ENCODE data around the gene GNB1L. TPM values are rescaled to one million over a fixed set of nuclear protein-coding genes. Genes with fewer than 3 reads are reported as not detected.

GNB1L gene
- total RNA-seq, 1 donor, result 4.0 TPM

- Histone ChIP-seq H3K4me1 (ENCODE audit: insufficient read depth, low read length) (no peaks in the 10 kb centered on the region), H3K27me3 (ENCODE audit: insufficient read depth, low read length) (peaks cover 62% of the 10 kb centered on the region), H3K4me2 (ENCODE audit: insufficient read depth, low read length) (no peak overlapping the region), H3K9me3 (ENCODE audit: low read depth, low read length) (no peaks in the 10 kb centered on the region), H3K4me3 (ENCODE audit: insufficient read depth, low read length) (no peak overlapping the region), H3K27ac (ENCODE audit: low read depth, low read length) (no peak overlapping the region), H3K36me3 (ENCODE audit: insufficient read depth, low read length) (no peaks in the 10 kb centered on the region), H3K79me2 (ENCODE audit: insufficient read depth, low read length) (no peaks in the 10 kb centered on the region), H4K20me1 (ENCODE audit: insufficient read depth, low read length) (no peaks in the 10 kb centered on the region), H2AFZ (ENCODE audit: low read length) (no peak overlapping the region)
- DNase-seq (ENCODE audit: insufficient read length, low spot score, missing footprints), result no peak
- no peak for TF ChIP-seq CTCF (IDR thresholded peaks at IDR 0.05; ENCODE audit: extremely low read depth, low read depth, low read length)
Observed at GRCh38 chr22:19760951-19761724, 93.5 kb downstream of the GNB1L start.

GRCh38 chr22:19760058-19760950, 94.4 kb downstream of the GNB1L start, which contains the start of gene TBX1:
TBX1 (plus strand) TSS chr22:19760778; CDS start chr22:19760844, 66 bp downstream.
- no peak for DNase-seq (ENCODE audit: insufficient read length, low spot score, missing footprints)
- no peaks in the 10 kb centered on the region for H4K20me1 ChIP-seq (ENCODE audit: insufficient read depth, low read length)
- peak within 1 kb of the TSS; percentile 36 for H3K4me2 ChIP-seq (ENCODE audit: insufficient read depth, low read length)
- H3K9me3 ChIP-seq (ENCODE audit: low read depth, low read length), result no peaks in the 10 kb centered on the region
- no peak for TF ChIP-seq CTCF (IDR thresholded peaks at IDR 0.05; ENCODE audit: extremely low read depth, low read depth, low read length)
- no peaks in the 10 kb centered on the region for H3K4me1 ChIP-seq (ENCODE audit: insufficient read depth, low read length)
- peaks cover 66% of the 10 kb centered on the region for H3K27me3 ChIP-seq (ENCODE audit: insufficient read depth, low read length)
- no peaks in the 10 kb centered on the region for H3K79me2 ChIP-seq (ENCODE audit: insufficient read depth, low read length)
- no peak within 1 kb of the TSS for H2AFZ ChIP-seq (ENCODE audit: low read length)
- H3K36me3 ChIP-seq (ENCODE audit: insufficient read depth, low read length), result no peaks in the 10 kb centered on the region
- H3K4me3 ChIP-seq (ENCODE audit: insufficient read depth, low read length), result no peak within 1 kb of the TSS
- H3K27ac ChIP-seq (ENCODE audit: low read depth, low read length), result no peak within 1 kb of the TSS

- Histone ChIP-seq H3K4me3 (ENCODE audit: insufficient read depth, low read length) (no peak overlapping the region), H3K27ac (ENCODE audit: low read depth, low read length) (no peak overlapping the region), H3K4me2 (ENCODE audit: insufficient read depth, low read length) (no peak overlapping the region), H3K36me3 (ENCODE audit: insufficient read depth, low read length) (no peaks in the 10 kb centered on the region), H3K27me3 (ENCODE audit: insufficient read depth, low read length) (peaks cover 66% of the 10 kb centered on the region), H4K20me1 (ENCODE audit: insufficient read depth, low read length) (no peaks in the 10 kb centered on the region), H3K4me1 (ENCODE audit: insufficient read depth, low read length) (no peaks in the 10 kb centered on the region), H3K9me3 (ENCODE audit: low read depth, low read length) (no peaks in the 10 kb centered on the region), H3K79me2 (ENCODE audit: insufficient read depth, low read length) (no peaks in the 10 kb centered on the region), H2AFZ (ENCODE audit: low read length) (no peak overlapping the region)
- TF ChIP-seq CTCF (IDR thresholded peaks at IDR 0.05; ENCODE audit: extremely low read depth, low read depth, low read length), result no peak
- DNase-seq (ENCODE audit: insufficient read length, low spot score, missing footprints), result no peak
Observed at GRCh38 chr22:19759427-19760057, 95.1 kb downstream of the GNB1L start.
